H1 (cell line): ENCODE measurements around the gene RICTOR. TPM values are rescaled to one million over a fixed set of nuclear protein-coding genes. Genes with fewer than 3 reads are reported as not detected.

Experiments used
- CTCF ChIA-PET: fragments of 300-600 bp; sonication (Branson Sonifier 250); formaldehyde crosslinking; loops from one replicate; lab custom pipeline; 2021; ENCODE audit not compliant: partially characterized antibody; lab: Charles Lee
- POLR2A ChIA-PET: fragments of 300-600 bp; sonication (Branson Sonifier 250); formaldehyde crosslinking; loops from one replicate; lab custom pipeline; 2021; ENCODE audit warnings: inconsistent platforms; ENCODE audit not compliant: partially characterized antibody; lab: Charles Lee
- DNase-seq, 2 experiments: peaks; one replicate each; pipeline versions ENCODE4 v3.0.0 to v3.0.0-alpha.2; 2010 to 2022; ENCODE audit warnings: low spot score in 2 of 2, low read depth in 1 of 2, mixed read lengths in 1 of 2
- FAIRE-seq: peaks from 2 replicates; lab custom pipeline; 2011; peaks lifted over from hg19 to GRCh38; lab: Jason Lieb, UNC
- H2AFZ ChIP-seq: 2 replicates; pipeline ENCODE4 v1.8.1; 2012; ENCODE audit warnings: low read length, inconsistent platforms
- H2AK5ac ChIP-seq: 2 replicates; pipeline ENCODE4 v1.6.1; 2013; ENCODE audit warnings: low read depth, low read length
- H2BK120ac ChIP-seq: replicated peaks from 2 replicates; pipeline ENCODE3; 2013; ENCODE audit warnings: low read depth, low read length, inconsistent platforms
- H2BK12ac ChIP-seq: 2 replicates; pipeline ENCODE4 v1.6.1; 2013; ENCODE audit warnings: low read depth, low read length
- H2BK15ac ChIP-seq: 2 replicates; pipeline ENCODE4 v1.6.1; 2013; ENCODE audit warnings: low read length
- H2BK20ac ChIP-seq: 2 replicates; pipeline ENCODE4 v1.6.1; 2013; ENCODE audit warnings: low read length
- H2BK5ac ChIP-seq: 2 replicates; pipeline ENCODE4 v1.6.1; 2013; ENCODE audit warnings: low read depth, low read length
- H3K14ac ChIP-seq: 2 replicates; pipeline ENCODE4 v1.6.1; 2013; ENCODE audit warnings: inconsistent platforms; ENCODE audit not compliant: insufficient read length
- H3K18ac ChIP-seq: 2 replicates; pipeline ENCODE4 v1.6.1; 2013; ENCODE audit warnings: low read length; ENCODE audit errors: extremely low read depth
- H3K23ac ChIP-seq: 2 replicates; pipeline ENCODE4 v1.6.1; 2013; ENCODE audit warnings: inconsistent platforms; ENCODE audit not compliant: insufficient read length
- H3K23me2 ChIP-seq: 2 replicates; pipeline ENCODE4 v1.6.1; 2013; ENCODE audit warnings: low read depth, low read length
- H3K27ac ChIP-seq: 2 replicates; pipeline ENCODE4 v1.6.1; 2011; ENCODE audit warnings: low read depth, low read length, inconsistent platforms
- H3K27me3 ChIP-seq, 4 experiments: replicated peaks in 1 of 4; 1 replicate in 1 of 4; 2 replicates in 3 of 4; pipeline versions ENCODE4 v1.6.1 to v1.8.1; 2011 to 2013; ENCODE audit warnings: low read length in 3 of 4, mild to moderate bottlenecking in 3 of 4, inconsistent platforms in 2 of 4, mixed read lengths in 2 of 4, moderate library complexity in 1 of 4; ENCODE audit not compliant: control insufficient read depth in 3 of 4, insufficient read depth in 3 of 4; ENCODE audit errors: extremely low read depth in 1 of 4
- H3K36me3 ChIP-seq, 4 experiments: 2 replicates each; pipeline versions ENCODE4 v1.6.1 to v1.8.1; 2011 to 2013; ENCODE audit warnings: mild to moderate bottlenecking in 4 of 4, low read length in 3 of 4, moderate library complexity in 2 of 4, control low read depth in 1 of 4, inconsistent platforms in 1 of 4; ENCODE audit not compliant: insufficient read depth in 4 of 4, control insufficient read depth in 2 of 4
- H3K4ac ChIP-seq: replicated peaks from 2 replicates; pipeline ENCODE3; 2013; ENCODE audit warnings: low read length, low read depth, mixed read lengths, inconsistent platforms; ENCODE audit not compliant: insufficient read length
- H3K4me1 ChIP-seq, 4 experiments: replicated peaks in 1 of 4; 1 replicate in 1 of 4; 2 replicates in 3 of 4; pipeline versions ENCODE4 v1.6.1 to v1.8.1; 2011 to 2013; ENCODE audit warnings: low read length in 3 of 4, inconsistent platforms in 2 of 4, mixed read lengths in 1 of 4; ENCODE audit not compliant: insufficient read depth in 4 of 4, control insufficient read depth in 3 of 4
- H3K4me2 ChIP-seq, 2 experiments: 2 replicates each; pipeline versions ENCODE4 v1.6.1 to v1.8.1; 2011 to 2013; ENCODE audit warnings: low read depth in 2 of 2, low read length in 2 of 2, control low read depth in 1 of 2, inconsistent platforms in 1 of 2, mild to moderate bottlenecking in 1 of 2; ENCODE audit not compliant: insufficient read depth in 1 of 2
- H3K4me3 ChIP-seq, 4 experiments: fragments of 200-600, 300-600 bp in 1 of 4; sonication (generic), shearing (Covaris generic), sonication (Bioruptor Twin) in 1 of 4; 2 replicates each; pipeline versions ENCODE4 v1.5.1 to v1.8.1; 2011 to 2016; ENCODE audit warnings: low read length in 4 of 4, low read depth in 3 of 4, control low read depth in 2 of 4, inconsistent platforms in 2 of 4, mild to moderate bottlenecking in 2 of 4, mixed read lengths in 1 of 4, moderate library complexity in 1 of 4; ENCODE audit not compliant: insufficient read depth in 2 of 4; ENCODE audit errors: extremely low read depth in 1 of 4
- H3K56ac ChIP-seq: replicated peaks from 2 replicates; pipeline ENCODE3; 2013; ENCODE audit warnings: low read depth, mild to moderate bottlenecking, mixed read lengths, low read length, inconsistent platforms; ENCODE audit not compliant: insufficient read length
- H3K79me1 ChIP-seq: 2 replicates; pipeline ENCODE4 v1.6.1; 2013; ENCODE audit warnings: low read depth, low read length, control low read depth
- H3K79me2 ChIP-seq, 2 experiments: 2 replicates each; pipeline versions ENCODE4 v1.6.1 to v1.8.1; 2012 to 2013; ENCODE audit warnings: low read length in 2 of 2, mild to moderate bottlenecking in 2 of 2, inconsistent platforms in 1 of 2; ENCODE audit not compliant: insufficient read depth in 2 of 2, control insufficient read depth in 1 of 2
- H3K9ac ChIP-seq, 4 experiments: replicated peaks in 1 of 4; 1 replicate in 1 of 4; 2 replicates in 3 of 4; pipeline versions ENCODE4 v1.6.1 to v1.8.1; 2011 to 2013; ENCODE audit warnings: low read depth in 3 of 4, low read length in 3 of 4, control low read depth in 2 of 4, mild to moderate bottlenecking in 2 of 4, moderate library complexity in 2 of 4, inconsistent platforms in 1 of 4; ENCODE audit errors: extremely low read depth in 1 of 4
- H3K9me3 ChIP-seq, 2 experiments: 2 replicates each; pipeline versions ENCODE4 v1.6.1 to v1.8.1; 2012 to 2013; ENCODE audit warnings: mild to moderate bottlenecking in 2 of 2, moderate library complexity in 2 of 2, control low read depth in 1 of 2, inconsistent platforms in 1 of 2, low read depth in 1 of 2, low read length in 1 of 2, mixed read lengths in 1 of 2; ENCODE audit not compliant: insufficient read depth in 2 of 2
- H4K20me1 ChIP-seq, 2 experiments: replicated peaks in 1 of 2; 2 replicates each; pipeline versions ENCODE3 to v1.8.1; 2011 to 2013; ENCODE audit warnings: inconsistent platforms in 2 of 2, low read length in 2 of 2, mild to moderate bottlenecking in 1 of 2; ENCODE audit not compliant: insufficient read depth in 2 of 2, control insufficient read depth in 1 of 2
- H4K5ac ChIP-seq: 2 replicates; pipeline ENCODE4 v1.6.1; 2013; ENCODE audit warnings: low read length, low read depth, mixed read lengths, inconsistent platforms; ENCODE audit not compliant: insufficient read length
- H4K8ac ChIP-seq: 2 replicates; pipeline ENCODE4 v1.8.0; 2013; ENCODE audit warnings: mild to moderate bottlenecking, moderate library complexity, low read length, inconsistent platforms; ENCODE audit not compliant: insufficient read depth; ENCODE audit errors: extremely low read depth
- H4K91ac ChIP-seq: replicated peaks from 2 replicates; pipeline ENCODE3; 2013; ENCODE audit warnings: low read length, mixed read lengths, inconsistent platforms; ENCODE audit not compliant: insufficient read length
- CREB1 ChIP-seq: IDR thresholded peaks from 2 replicates; pipeline ENCODE4 v1.6.1; 2012; ENCODE audit warnings: inconsistent platforms
- CTBP2 ChIP-seq: IDR thresholded peaks from 2 replicates; pipeline ENCODE4 v1.7.0; 2011; ENCODE audit warnings: borderline replicate concordance, mild to moderate bottlenecking, moderate library complexity, mixed read lengths, low read length; ENCODE audit not compliant: insufficient read depth, insufficient read length
- FOSL1 ChIP-seq: IDR thresholded peaks from 2 replicates; pipeline ENCODE4 v1.6.1; 2011; ENCODE audit warnings: mild to moderate bottlenecking, low read depth, low read length, moderate library complexity; ENCODE audit not compliant: insufficient read depth
- KDM1A ChIP-seq: fragments of 200-600, 300-600 bp; sonication (generic); IDR thresholded peaks from 2 replicates; pipeline ENCODE4 v1.7.1; 2016; ENCODE audit warnings: mild to moderate bottlenecking, low read length, borderline replicate concordance
- NRF1 ChIP-seq: IDR thresholded peaks from 2 replicates; pipeline ENCODE4 v1.6.1; 2011; ENCODE audit warnings: mild to moderate bottlenecking, low read depth, low read length, improper control_type of control experiment
- PHF8 ChIP-seq: fragments of 200-600 bp; sonication (generic); conservative IDR thresholded peaks from 2 replicates; pipeline ENCODE4 v1.7.1; 2012; ENCODE audit warnings: low read depth, mild to moderate bottlenecking, inconsistent platforms, low read length, moderate library complexity
- RBBP5 ChIP-seq: IDR thresholded peaks from 2 replicates; pipeline ENCODE4 v1.7.1; 2012; ENCODE audit warnings: low read depth, mild to moderate bottlenecking, inconsistent platforms, low read length, moderate library complexity, borderline replicate concordance
- RXRA ChIP-seq: IDR thresholded peaks from 2 replicates; pipeline ENCODE4 v1.6.1; 2011; ENCODE audit warnings: low read depth, mild to moderate bottlenecking, low read length, moderate library complexity; ENCODE audit not compliant: insufficient read depth
- SP4 ChIP-seq: IDR thresholded peaks from 2 replicates; pipeline ENCODE4 v1.6.1; 2012; ENCODE audit warnings: low read length, inconsistent platforms
- SUZ12 ChIP-seq: fragments of 200-600 bp; sonication (generic); IDR thresholded peaks from 2 replicates; pipeline ENCODE4 v1.6.1; 2012; ENCODE audit warnings: mild to moderate bottlenecking, inconsistent platforms, low read length, moderate library complexity, mixed read lengths
- TBP ChIP-seq: IDR thresholded peaks from 2 replicates; pipeline ENCODE4 v1.6.1; 2011; ENCODE audit warnings: low read depth, low read length, improper control_type of control experiment
- YY1 ChIP-seq: IDR thresholded peaks from 2 replicates; pipeline ENCODE4 v1.6.1; 2011; ENCODE audit warnings: low read depth, mild to moderate bottlenecking, low read length
- polyA plus RNA-seq, 7 experiments: library from polyadenylated mRNA; depleted of rRNA in 3 of 7; stranded (reverse) in 5 of 7; unstranded in 2 of 7; fragments of >200 nt in 5 of 7; fragments of 200-250 nt in 2 of 7; gene quantifications; 1 replicate in 5 of 7; 2 replicates in 1 of 7; 4 replicates in 1 of 7; pipeline versions ENCODE4 v1.2.1 to v1.2.3, GENCODE V29; 2011 to 2013; ENCODE audit warnings: missing spikeins in 2 of 7, mixed read lengths in 2 of 7
- total RNA-seq: library from RNA; stranded (reverse); fragmentation: NEBNext Ultra II Directional; extraction: Animal tissue kit (Norgen Biotek cat#: 25700); gene quantifications from 2 replicates; pipeline ENCODE4 v1.2.1, GENCODE V29; 2021
- TF ChIP-seq, protein P1 (sequence below): IDR thresholded peaks from 2 replicates; pipeline ENCODE4 v1.6.1; 2012; ENCODE audit warnings: inconsistent platforms

The RICTOR gene
- total and polyA plus RNA-seq, 2 of the 8 experiments (the other 6 are each of a cell fraction or from before 2014, with no cell fraction given) = 4.3 to 26.6 TPM

DNA sequence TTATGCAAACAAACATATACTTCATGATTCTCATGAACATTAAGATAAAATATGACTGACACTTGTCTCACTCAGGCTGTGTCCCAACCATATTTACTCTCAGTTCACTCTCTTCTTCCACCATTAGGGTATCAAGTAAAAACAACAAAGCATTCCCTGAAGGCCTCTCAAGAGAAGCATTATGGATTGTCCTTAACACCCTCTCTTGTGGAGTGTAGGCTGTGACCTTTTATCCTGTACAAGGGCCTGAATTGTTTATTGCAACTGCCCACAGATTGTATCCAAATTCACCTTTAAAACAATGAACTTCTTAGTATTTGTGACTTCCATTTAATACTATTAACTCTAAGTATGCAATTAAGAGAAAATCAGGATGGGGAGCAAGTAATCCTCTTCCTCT, 78.1 kb downstream of the RICTOR start:
- Histone ChIP-seq H3K79me1 (no peaks in the 10 kb centered on the region), H2BK120ac (no peak overlapping the region), H2BK15ac (no peak overlapping the region), H3K4me1 (no peaks in the 10 kb centered on the region), H4K20me1 (peaks cover 0 to 1% of the 10 kb centered on the region in 2 experiments), H3K23me2 (no peaks in the 10 kb centered on the region), H4K5ac (no peak overlapping the region), H4K91ac (no peak overlapping the region), H3K36me3 (peaks cover 0 to under 1% (median 0%) of the 10 kb centered on the region in 4 experiments; a peak in 2 of 8 replicates), H3K4me3 (no peak overlapping the region), H2BK12ac (no peak overlapping the region), H3K18ac (no peak overlapping the region), H2AFZ (no peak overlapping the region), H3K14ac (no peak overlapping the region), H3K27ac (no peak overlapping the region), H2BK5ac (no peak overlapping the region), H3K27me3 (no peaks in the 10 kb centered on the region), H3K23ac (no peak overlapping the region), H3K4ac (no peak overlapping the region), H3K9me3 (no peaks in the 10 kb centered on the region; a peak in 1 of 4 replicates), H3K4me2 (no peak overlapping the region), H3K56ac (no peak overlapping the region), H4K8ac (no peak overlapping the region), H2AK5ac (no peak overlapping the region), H2BK20ac (no peak overlapping the region), H3K9ac (no peak overlapping the region), H3K79me2 (no peaks in the 10 kb centered on the region)
- POLR2A ChIA-PET = no interaction called here
- FAIRE-seq (no peak), DNase-seq (no peak)
- CTCF ChIA-PET = no interaction called here
- TF ChIP-seq SUZ12 (no peak), RBBP5 (no peak), NRF1 (no peak), KDM1A (no peak), YY1 (no peak), CREB1 (no peak), CTBP2 (no peak), TBP (no peak), FOSL1 (no peak), SP4 (no peak), RXRA (no peak), PHF8 (no peak)
- TF ChIP-seq, protein P1, sequence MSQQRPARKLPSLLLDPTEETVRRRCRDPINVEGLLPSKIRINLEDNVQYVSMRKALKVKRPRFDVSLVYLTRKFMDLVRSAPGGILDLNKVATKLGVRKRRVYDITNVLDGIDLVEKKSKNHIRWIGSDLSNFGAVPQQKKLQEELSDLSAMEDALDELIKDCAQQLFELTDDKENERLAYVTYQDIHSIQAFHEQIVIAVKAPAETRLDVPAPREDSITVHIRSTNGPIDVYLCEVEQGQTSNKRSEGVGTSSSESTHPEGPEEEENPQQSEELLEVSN = no peak
